Spleen (tissue), 7 donors: Measurements from ENCODE around the gene ARL5C.

Experiments
- POLR2A ChIP-seq, 3 donors: fragments of 450-650 bp; IDR thresholded peaks; one replicate each; pipeline ENCODE4 v1.5.1; 2017; ENCODE audit warnings: antibody characterized with exemption in 3 of 3, mild to moderate bottlenecking in 1 of 3
- TF ChIP-seq, protein P1 (sequence below), 11 experiments: fragments of 200-600 bp in 7 of 11; fragments of 450-650 bp in 4 of 11; sonication (generic) in 4 of 11; IDR thresholded peaks in 8 of 11; conservative IDR thresholded peaks in 3 of 11; 1 replicate in 7 of 11; 2 replicates in 4 of 11; pipeline versions ENCODE4 v1.4.0 to v1.8.0; 2016 to 2021; ENCODE audit warnings: antibody characterized with exemption in 11 of 11, inconsistent platforms in 4 of 11, mild to moderate bottlenecking in 1 of 11
- donor health status: DM: no; HTN: no; CAD: no; lungs with moderate emphysema.
- donor health status: DM: no; HTN: no; CAD: no.
- donor health status: DM: no; HTN: no; CAD: no.

GRCh38 chr17:39144416-39144840 lies 21.5 kb downstream of the ARL5C start:
- TF ChIP-seq, protein P1, sequence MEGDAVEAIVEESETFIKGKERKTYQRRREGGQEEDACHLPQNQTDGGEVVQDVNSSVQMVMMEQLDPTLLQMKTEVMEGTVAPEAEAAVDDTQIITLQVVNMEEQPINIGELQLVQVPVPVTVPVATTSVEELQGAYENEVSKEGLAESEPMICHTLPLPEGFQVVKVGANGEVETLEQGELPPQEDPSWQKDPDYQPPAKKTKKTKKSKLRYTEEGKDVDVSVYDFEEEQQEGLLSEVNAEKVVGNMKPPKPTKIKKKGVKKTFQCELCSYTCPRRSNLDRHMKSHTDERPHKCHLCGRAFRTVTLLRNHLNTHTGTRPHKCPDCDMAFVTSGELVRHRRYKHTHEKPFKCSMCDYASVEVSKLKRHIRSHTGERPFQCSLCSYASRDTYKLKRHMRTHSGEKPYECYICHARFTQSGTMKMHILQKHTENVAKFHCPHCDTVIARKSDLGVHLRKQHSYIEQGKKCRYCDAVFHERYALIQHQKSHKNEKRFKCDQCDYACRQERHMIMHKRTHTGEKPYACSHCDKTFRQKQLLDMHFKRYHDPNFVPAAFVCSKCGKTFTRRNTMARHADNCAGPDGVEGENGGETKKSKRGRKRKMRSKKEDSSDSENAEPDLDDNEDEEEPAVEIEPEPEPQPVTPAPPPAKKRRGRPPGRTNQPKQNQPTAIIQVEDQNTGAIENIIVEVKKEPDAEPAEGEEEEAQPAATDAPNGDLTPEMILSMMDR (IDR thresholded peaks at IDR 0.05 in 8 of 11, conservative IDR thresholded peaks at IDR 0.05 in 3 of 11): no peak
- no peak for TF ChIP-seq POLR2A (IDR thresholded peaks at IDR 0.05)
